ENCODE measurements around the gene ROCK2. TPM values are rescaled to one million over a fixed set of nuclear protein-coding genes. Genes with fewer than 3 reads are reported as not detected.

ROCK2 gene
- total and polyA plus RNA-seq, 2 of the 13 experiments (the other 11 are each of a cell fraction or from before 2014, with no cell fraction given): 38.1 to 119 TPM

GRCh38 chr2:11279398-11279797 is 65.0 kb downstream of the ROCK2 start (continued):
- no peak for TF ChIP-seq ZNF703 (CRISPR knock-in tag; IDR thresholded peaks at IDR 0.05; ENCODE audit: borderline replicate concordance)
- TF ChIP-seq KLF13 (CRISPR knock-in tag; IDR thresholded peaks at IDR 0.05): no peak
- no peak for TF ChIP-seq SAP130 (CRISPR knock-in tag; IDR thresholded peaks at IDR 0.05; ENCODE audit: low read depth)
- no peak for TF ChIP-seq HDAC1 (CRISPR knock-in tag; IDR thresholded peaks at IDR 0.05)
- TF ChIP-seq ZNF274 (CRISPR knock-in tag; IDR thresholded peaks at IDR 0.05): no peak

- H3K79me2 ChIP-seq (ENCODE audit: insufficient read depth, low read length): peaks cover 98% of the 10 kb centered on the region
- no peak overlapping the region for H2AFZ ChIP-seq (ENCODE audit: low read length)
- TF ChIP-seq CBX1 (IDR thresholded peaks at IDR 0.05; ENCODE audit: low read depth) (no peak), YEATS2 (CRISPR knock-in tag; IDR thresholded peaks at IDR 0.05; ENCODE audit: borderline replicate concordance) (no peak), ZBTB34 (CRISPR knock-in tag; IDR thresholded peaks at IDR 0.05) (no peak), ZNF383 (CRISPR knock-in tag; IDR thresholded peaks at IDR 0.05; ENCODE audit: borderline replicate concordance) (no peak), ZNF530 (CRISPR knock-in tag; IDR thresholded peaks at IDR 0.05; ENCODE audit: low read depth) (no peak), ZNF672 (CRISPR knock-in tag; IDR thresholded peaks at IDR 0.05) (no peak)
- H3K36me3 ChIP-seq (replicated peaks in 1 of 2; ENCODE audit: control insufficient read depth in 1 of 2, insufficient read depth in 2 of 2, low read length in 2 of 2): peaks cover 8 to 52% of the 10 kb centered on the region in 2 experiments
- in situ Hi-C loops (cut with HindIII; ENCODE audit: extremely low pct_ligation_motif_present, low pct_unique_long_range_greater_than_20kb): no loop called here
- ATAC-seq (no peak), DNase-seq (ENCODE audit: low spot score) (no peak), FAIRE-seq (no peak)
- no peak overlapping the region for H3K4me2 ChIP-seq (ENCODE audit: low read depth, low read length)
- H3K9ac ChIP-seq (ENCODE audit: insufficient read depth, low read depth, low read length): no peak overlapping the region
- CTCF ChIA-PET (ENCODE audit: low intra/inter-chr PET ratio, low total read pairs): no interaction called here
- no TSS peak for BruUV-seq (replicated peaks)
- intact Hi-C loops (cut with micrococcal nuclease; ENCODE audit: unreplicated experiment): no loop called here
- no peak overlapping the region for H3K4me3 ChIP-seq (replicated peaks in 1 of 3; ENCODE audit: insufficient read depth in 1 of 3, low read depth in 2 of 3, low read length in 3 of 3)
- POLR2A ChIA-PET: no interaction called here
- no peaks in the 10 kb centered on the region for H3K4me1 ChIP-seq (ENCODE audit: insufficient read depth, low read length)
- no peak overlapping the region for H3K27ac ChIP-seq (ENCODE audit: extremely low read length, insufficient read depth, low read length)
- H3K27me3 ChIP-seq (ENCODE audit: control insufficient read depth in 1 of 2, insufficient read depth in 2 of 2, low read length in 2 of 2): no peaks in the 10 kb centered on the region
- H3K9me3 ChIP-seq (ENCODE audit: low read length): no peaks in the 10 kb centered on the region
- peaks cover 78% of the 10 kb centered on the region for H4K20me1 ChIP-seq (ENCODE audit: insufficient read depth, low read length)
Measured at GRCh38 chr2:11278219-11278618, 66.2 kb downstream of the ROCK2 start.

Measured in HepG2 (cell line).